ENCODE data around the gene ACP6. TPM values are rescaled to one million over a fixed set of nuclear protein-coding genes. Genes with fewer than 3 reads are reported as not detected.

ACP6 gene
- polyA plus RNA-seq, 2 of the 4 experiments (the other 2 are of a cell fraction), result 14.9 to 26.2 TPM

- ChIA-PET CTCF (interaction anchor here (0.9 to 2.0 kb wide), 10 partner anchors 8 to 263 kb away, joined by 3 to 7 read pairs (median 3); no protein-coding TSS in a partner anchor), POLR2A (no interaction called here)
- Histone ChIP-seq H3K4me1 (no peaks in the 10 kb centered on the region), H3K4me2 (no peak overlapping the region), H3K9me3 (no peaks in the 10 kb centered on the region), H3K4me3 (no peak overlapping the region), H3K27ac (no peak overlapping the region)
- TF ChIP-seq CHD4 (IDR thresholded peaks at IDR 0.05; ENCODE audit: borderline replicate concordance), result no peak
- TF ChIP-seq, protein P1, sequence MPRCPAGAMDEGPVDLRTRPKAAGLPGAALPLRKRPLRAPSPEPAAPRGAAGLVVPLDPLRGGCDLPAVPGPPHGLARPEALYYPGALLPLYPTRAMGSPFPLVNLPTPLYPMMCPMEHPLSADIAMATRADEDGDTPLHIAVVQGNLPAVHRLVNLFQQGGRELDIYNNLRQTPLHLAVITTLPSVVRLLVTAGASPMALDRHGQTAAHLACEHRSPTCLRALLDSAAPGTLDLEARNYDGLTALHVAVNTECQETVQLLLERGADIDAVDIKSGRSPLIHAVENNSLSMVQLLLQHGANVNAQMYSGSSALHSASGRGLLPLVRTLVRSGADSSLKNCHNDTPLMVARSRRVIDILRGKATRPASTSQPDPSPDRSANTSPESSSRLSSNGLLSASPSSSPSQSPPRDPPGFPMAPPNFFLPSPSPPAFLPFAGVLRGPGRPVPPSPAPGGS (IDR thresholded peaks at IDR 0.05), result no peak
- no peak for TF ChIP-seq MAFK (IDR thresholded peaks at IDR 0.05; ENCODE audit: partially characterized antibody)
- TF ChIP-seq ESRRA (IDR thresholded peaks at IDR 0.05; ENCODE audit: borderline replicate concordance, low read length), result no peak
- TF ChIP-seq HOXA7 (CRISPR knock-in tag; IDR thresholded peaks at IDR 0.05), result no peak
- no peak for TF ChIP-seq RCOR1 (IDR thresholded peaks at IDR 0.05; ENCODE audit: low read depth, low read length)
- TF ChIP-seq SMC3 (IDR thresholded peaks at IDR 0.05), result no peak
- no peak for TF ChIP-seq ELK1 (IDR thresholded peaks at IDR 0.05; ENCODE audit: low read depth, low read length)
- TF ChIP-seq CHD2 (IDR thresholded peaks at IDR 0.05; ENCODE audit: low read length, partially characterized antibody), result no peak
- TF ChIP-seq EP300 (IDR thresholded peaks at IDR 0.05), result no peak
- no peak for TF ChIP-seq HOXB13 (CRISPR knock-in tag; IDR thresholded peaks at IDR 0.05; ENCODE audit: low read depth)
- no peak for TF ChIP-seq MAZ (IDR thresholded peaks at IDR 0.05; ENCODE audit: borderline replicate concordance, low read depth, low read length)
- TF ChIP-seq, protein P2, sequence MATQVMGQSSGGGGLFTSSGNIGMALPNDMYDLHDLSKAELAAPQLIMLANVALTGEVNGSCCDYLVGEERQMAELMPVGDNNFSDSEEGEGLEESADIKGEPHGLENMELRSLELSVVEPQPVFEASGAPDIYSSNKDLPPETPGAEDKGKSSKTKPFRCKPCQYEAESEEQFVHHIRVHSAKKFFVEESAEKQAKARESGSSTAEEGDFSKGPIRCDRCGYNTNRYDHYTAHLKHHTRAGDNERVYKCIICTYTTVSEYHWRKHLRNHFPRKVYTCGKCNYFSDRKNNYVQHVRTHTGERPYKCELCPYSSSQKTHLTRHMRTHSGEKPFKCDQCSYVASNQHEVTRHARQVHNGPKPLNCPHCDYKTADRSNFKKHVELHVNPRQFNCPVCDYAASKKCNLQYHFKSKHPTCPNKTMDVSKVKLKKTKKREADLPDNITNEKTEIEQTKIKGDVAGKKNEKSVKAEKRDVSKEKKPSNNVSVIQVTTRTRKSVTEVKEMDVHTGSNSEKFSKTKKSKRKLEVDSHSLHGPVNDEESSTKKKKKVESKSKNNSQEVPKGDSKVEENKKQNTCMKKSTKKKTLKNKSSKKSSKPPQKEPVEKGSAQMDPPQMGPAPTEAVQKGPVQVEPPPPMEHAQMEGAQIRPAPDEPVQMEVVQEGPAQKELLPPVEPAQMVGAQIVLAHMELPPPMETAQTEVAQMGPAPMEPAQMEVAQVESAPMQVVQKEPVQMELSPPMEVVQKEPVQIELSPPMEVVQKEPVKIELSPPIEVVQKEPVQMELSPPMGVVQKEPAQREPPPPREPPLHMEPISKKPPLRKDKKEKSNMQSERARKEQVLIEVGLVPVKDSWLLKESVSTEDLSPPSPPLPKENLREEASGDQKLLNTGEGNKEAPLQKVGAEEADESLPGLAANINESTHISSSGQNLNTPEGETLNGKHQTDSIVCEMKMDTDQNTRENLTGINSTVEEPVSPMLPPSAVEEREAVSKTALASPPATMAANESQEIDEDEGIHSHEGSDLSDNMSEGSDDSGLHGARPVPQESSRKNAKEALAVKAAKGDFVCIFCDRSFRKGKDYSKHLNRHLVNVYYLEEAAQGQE (IDR thresholded peaks at IDR 0.05), result no peak
- no peak for DNase-seq (ENCODE audit: low read depth in 1 of 2, low spot score in 1 of 2)
- no peak for ATAC-seq
- no peak for FAIRE-seq
- WGBS (ENCODE audit: missing lambda C conversion rate), result 74% methylated on average over 6 of the region's 6 CpGs
Observed at GRCh38 chr1:147630022-147630421, 40.3 kb downstream of the ACP6 start.

GRCh38 chr1:147628441-147628840, 41.9 kb downstream of the ACP6 start:
- WGBS (ENCODE audit: missing lambda C conversion rate), result 77% methylated on average over 5 of the region's 5 CpGs
- CTCF ChIA-PET, result interaction anchor here (0.6 to 4.0 kb wide), 13 partner anchors 8 to 264 kb away, joined by 3 to 27 read pairs (median 4); no protein-coding TSS in a partner anchor
- H3K4me2 ChIP-seq, result no peak overlapping the region
- ATAC-seq, result no peak
- H3K4me1 ChIP-seq, result no peaks in the 10 kb centered on the region
- no peak for DNase-seq (ENCODE audit: low read depth in 1 of 2, low spot score in 1 of 2)
- FAIRE-seq, result no peak
- H3K9me3 ChIP-seq, result no peaks in the 10 kb centered on the region
- H3K27ac ChIP-seq, result no peak overlapping the region
- H3K4me3 ChIP-seq, result no peak overlapping the region
- POLR2A ChIA-PET, result no interaction called here
- TF ChIP-seq, protein P3, sequence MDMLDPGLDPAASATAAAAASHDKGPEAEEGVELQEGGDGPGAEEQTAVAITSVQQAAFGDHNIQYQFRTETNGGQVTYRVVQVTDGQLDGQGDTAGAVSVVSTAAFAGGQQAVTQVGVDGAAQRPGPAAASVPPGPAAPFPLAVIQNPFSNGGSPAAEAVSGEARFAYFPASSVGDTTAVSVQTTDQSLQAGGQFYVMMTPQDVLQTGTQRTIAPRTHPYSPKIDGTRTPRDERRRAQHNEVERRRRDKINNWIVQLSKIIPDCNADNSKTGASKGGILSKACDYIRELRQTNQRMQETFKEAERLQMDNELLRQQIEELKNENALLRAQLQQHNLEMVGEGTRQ (IDR thresholded peaks at IDR 0.05), result no peak
- TF ChIP-seq RFX5 (IDR thresholded peaks at IDR 0.05) (no peak), MAX (IDR thresholded peaks at IDR 0.05) (no peak), HMGXB4 (CRISPR knock-in tag; IDR thresholded peaks at IDR 0.05; ENCODE audit: borderline replicate concordance) (no peak), PHF8 (IDR thresholded peaks at IDR 0.05; ENCODE audit: borderline replicate concordance, low read depth) (no peak), RARB (CRISPR knock-in tag; IDR thresholded peaks at IDR 0.05) (no peak), POLR2A (IDR thresholded peaks at IDR 0.05; ENCODE audit: low read length) (no peak)
- TF ChIP-seq, protein P4, sequence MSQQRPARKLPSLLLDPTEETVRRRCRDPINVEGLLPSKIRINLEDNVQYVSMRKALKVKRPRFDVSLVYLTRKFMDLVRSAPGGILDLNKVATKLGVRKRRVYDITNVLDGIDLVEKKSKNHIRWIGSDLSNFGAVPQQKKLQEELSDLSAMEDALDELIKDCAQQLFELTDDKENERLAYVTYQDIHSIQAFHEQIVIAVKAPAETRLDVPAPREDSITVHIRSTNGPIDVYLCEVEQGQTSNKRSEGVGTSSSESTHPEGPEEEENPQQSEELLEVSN (IDR thresholded peaks at IDR 0.05; ENCODE audit: borderline replicate concordance, low read depth), result no peak
